ENCODE measurements around the gene RAC3.

The RAC3 gene

DNA sequence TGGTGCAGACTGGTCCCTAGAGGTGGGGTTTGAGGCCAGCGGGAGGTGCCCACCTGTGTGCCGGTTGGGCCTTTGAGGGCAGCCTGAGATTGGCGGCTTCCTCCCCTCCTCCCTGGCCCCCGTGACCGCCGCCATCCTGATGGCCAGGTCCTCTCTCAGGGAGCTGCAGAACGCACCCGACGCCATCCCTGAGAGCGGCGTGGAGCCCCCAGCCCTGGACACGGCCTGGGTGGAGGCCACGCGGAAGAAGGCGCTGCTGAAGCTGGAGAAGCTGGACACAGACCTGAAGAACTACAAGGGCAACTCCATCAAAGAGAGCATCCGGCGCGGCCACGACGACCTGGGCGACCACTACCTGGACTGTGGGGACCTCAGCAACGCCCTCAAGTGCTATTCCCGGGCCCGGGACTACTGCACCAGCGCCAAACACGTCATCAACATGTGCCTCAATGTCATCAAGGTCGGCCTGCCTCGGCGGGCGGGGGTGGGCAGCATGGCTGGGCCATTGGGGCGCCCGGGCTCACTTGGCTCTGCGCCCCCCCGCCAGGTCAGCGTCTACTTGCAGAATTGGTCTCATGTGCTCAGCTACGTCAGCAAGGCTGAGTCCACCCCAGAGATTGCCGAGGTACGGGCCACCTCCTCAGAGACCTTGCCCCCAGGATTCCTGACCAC, 23.0 kb downstream of the RAC3 start:
- DNase-seq (ENCODE audit: low read depth in 2 of 2, low spot score in 1 of 2): no peak

DNA sequence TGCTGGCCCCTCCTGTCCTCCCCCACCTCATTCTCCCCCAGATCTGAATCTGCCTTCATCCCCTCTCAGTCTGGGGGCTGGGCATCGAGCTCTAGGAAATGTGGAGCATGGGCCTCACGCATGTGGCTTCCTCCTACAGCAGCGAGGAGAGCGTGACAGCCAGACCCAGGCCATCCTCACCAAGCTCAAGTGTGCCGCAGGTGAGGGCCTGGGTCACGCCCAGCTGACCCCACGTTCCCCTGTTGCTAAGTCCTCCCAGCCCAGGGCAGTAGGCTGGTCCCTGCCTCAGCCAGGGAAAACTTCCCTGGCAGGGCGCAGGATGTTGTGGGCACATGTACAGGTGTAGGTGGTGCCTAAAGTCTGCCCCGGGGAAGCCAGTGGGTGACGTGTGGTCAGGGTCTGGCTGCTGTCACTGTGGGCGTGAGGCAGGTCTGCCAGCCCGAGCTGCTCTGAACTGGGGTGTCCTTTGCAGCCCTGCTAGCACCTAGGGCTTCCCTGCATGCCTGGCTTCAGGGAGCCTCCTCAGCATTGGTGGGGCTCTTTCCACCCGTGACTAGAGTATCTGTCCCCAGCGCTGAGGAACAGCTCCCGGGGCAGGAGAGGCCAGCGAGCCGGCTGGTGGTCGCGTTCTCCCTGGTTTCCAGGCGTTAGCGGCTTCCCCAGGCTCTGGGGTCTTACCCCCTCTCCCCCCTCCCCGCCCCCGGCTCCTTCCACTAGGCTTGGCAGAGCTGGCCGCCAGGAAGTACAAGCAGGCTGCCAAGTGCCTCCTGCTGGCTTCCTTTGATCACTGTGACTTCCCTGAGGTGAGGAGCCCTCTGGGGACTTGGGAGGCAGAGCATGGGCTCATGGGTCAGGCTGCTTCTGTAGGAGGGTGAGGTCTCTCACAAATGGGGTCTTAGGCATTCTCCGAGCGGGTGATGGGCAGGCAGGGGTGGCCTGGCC, 23.8 kb downstream of the RAC3 start:
- no peak for DNase-seq (ENCODE audit: low read depth in 2 of 2, low spot score in 1 of 2)

DNA sequence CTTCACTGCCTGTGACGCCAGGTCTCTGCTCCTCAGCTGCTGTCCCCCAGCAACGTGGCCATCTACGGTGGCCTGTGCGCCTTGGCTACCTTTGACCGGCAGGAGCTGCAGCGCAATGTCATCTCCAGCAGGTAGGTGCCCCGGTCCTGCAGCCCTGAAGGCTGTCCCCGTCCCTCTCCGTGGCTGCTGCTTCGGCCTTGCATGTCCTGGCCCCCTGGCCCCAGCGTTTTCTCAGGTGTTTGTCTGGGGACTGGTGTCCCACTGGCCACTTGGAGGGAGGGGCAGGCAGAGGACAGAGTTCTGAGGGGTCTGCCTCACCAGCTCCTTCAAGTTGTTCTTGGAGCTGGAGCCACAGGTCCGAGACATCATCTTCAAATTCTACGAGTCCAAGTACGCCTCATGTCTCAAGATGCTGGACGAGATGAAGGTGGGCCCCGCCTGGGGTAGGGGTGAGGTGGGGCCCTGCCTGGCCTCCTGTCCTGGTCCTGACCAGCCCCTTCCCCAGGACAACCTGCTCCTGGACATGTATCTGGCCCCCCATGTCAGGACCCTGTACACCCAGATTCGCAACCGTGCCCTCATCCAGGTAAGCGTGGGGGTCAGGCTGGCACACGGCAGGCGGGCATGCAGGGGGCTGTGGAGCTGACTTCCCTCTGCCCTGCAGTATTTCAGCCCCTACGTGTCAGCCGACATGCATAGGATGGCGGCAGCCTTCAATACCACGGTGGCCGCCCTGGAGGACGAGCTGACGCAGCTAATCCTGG, 24.7 kb downstream of the RAC3 start:
- no peak for DNase-seq (ENCODE audit: low read depth in 2 of 2, low spot score in 1 of 2)

DNA sequence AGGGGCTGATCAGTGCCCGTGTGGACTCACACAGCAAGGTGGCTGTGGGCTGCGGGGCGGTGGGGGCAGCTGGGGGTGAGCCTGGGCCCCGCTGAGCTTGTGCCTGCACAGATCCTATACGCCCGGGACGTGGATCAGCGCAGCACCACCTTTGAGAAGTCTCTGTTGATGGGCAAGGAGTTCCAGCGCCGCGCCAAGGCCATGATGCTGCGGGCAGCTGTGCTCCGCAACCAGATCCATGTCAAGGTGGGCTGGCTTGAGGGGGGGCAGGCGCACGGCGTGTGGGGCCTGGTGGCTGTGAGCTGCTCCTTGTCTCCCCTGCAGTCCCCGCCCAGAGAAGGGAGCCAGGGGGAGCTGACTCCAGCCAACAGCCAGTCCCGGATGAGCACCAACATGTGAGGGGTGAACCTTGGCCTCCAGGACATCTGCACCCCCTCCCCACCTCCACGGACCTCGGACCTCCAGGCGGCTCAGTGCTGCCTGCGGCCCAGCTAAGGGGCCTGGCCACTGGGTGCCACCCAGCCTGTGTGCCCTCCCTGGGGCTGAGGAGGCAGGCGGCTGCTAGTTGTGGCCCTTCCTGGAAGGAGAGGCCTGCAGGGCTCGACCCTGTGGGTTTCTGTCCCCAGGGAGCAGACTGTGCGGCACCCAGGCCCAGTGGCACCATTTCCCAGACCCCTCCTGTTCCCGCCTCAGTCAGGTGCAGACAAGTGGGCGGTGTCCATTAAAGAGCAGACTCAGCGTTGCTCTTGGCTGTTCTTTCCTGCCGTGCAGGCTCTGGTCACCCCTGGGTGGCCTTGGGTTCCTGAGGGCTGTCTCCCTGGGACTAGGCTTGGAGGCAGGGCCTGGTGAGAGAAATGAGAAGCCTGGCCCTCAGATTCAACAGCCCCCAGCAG, 25.5 kb downstream of the RAC3 start:
- no peak for DNase-seq (ENCODE audit: low read depth in 2 of 2, low spot score in 1 of 2)

DNA sequence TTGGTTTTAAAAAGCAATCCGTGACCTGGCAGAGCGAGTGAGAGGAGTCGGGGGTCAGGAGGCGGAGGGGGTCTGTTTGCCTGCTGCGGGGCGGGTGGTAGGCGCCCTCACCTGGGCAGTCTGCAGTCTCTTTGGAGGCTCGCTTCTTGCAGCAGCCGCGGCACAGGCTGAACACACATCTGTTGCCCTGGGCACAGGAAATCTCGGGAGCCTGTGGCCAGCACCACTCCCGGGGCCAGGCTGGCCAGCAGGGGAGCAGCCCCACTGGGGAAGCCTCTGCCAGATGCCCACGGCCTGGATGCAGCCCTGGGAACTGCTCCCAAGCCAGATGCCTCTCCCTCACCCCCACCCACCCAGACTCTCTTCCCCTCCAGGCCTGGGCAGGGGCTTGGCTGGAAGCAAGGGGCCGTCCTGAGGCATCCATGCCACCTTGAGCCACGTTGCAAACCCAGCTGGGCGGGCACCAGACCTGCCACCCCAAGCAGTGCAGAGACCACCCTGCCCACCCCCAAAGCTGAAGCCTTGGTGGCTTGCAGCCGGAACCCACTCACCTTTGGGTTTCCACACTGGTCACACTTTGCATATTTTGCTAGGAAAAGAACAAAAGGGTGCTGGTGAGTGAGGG, 26.9 kb downstream of the RAC3 start:
- no peak for DNase-seq (ENCODE audit: low read depth in 2 of 2, low spot score in 1 of 2)

DNA sequence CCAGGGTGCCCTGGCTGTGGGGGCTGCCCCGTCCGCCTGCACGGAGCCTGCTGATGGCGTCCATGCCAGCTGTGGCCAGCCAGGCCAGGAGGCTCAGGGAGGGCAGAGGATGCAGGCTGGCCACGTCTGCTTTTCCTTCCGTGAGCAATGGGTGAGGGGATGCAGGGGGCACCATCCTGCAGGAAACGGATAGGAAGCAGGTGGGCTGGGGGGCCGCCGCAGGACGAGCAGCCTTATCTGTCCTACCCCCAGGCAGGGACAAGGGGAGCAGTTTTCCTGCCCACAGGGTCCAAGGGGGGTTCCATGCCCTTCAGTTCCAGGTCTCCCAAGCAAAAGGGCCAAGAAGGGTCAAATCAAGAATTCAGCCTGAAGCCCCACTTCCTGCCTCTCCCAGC, 27.4 kb downstream of the RAC3 start:
- no peak for DNase-seq (ENCODE audit: low read depth in 2 of 2, low spot score in 1 of 2)

DNA sequence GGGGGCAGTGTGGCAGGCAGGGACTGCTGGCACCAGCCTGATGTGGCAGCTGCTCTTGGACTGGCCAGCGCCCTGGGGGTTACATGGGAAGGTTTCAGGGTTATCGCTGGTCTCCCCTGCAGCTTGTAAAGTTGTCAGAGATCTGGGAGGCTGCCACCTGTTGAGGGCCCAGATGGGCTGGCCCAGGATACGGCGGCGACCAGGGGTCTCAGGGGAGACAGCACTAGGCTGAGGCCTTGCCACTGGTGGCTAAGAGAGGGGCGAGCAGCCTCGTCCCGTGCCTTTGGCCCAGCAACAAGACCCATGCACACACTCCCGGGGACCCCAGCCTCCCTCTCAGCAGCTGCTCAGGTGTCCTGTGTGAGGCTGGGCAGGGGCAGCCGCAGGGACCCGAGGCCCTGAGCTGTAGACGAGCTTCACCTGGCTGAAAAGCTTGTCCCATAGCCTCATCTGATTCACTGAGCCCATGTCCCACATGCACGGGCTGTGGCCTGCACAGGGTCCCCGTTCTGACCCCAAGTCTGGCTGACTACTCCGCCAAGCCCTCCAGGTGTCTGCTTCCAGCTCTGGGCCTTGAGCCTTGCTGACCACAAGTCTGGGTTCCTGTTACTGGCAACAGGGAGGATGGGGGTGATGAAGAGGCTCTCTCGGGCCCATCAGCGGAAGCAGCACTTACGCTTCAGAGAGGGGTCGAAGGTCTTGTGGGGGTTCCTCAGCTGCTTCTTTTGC, 28.0 kb downstream of the RAC3 start:
- no peak for DNase-seq (ENCODE audit: low read depth in 2 of 2, low spot score in 1 of 2)

DNA sequence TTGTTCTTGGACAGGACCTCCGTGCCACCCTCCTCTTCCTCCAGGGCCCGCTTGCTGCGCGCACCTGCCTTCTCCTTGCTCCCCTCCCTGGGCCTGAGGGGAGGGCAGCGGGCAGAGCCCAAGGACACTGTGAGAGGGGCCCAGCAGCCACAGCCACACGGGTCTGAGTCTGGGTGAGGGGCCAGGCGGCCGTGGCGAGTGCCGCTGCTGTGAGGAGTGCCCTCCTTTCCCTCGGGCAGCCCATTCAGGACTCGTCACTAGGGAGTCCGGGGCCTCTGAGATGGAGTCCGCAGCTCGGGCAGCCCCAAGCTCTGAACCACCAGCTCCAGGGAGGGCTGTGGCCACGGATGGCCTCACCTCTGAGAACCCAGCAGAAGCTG, 28.5 kb downstream of the RAC3 start:
- DNase-seq (ENCODE audit: low read depth in 2 of 2, low spot score in 1 of 2): no peak

DNA sequence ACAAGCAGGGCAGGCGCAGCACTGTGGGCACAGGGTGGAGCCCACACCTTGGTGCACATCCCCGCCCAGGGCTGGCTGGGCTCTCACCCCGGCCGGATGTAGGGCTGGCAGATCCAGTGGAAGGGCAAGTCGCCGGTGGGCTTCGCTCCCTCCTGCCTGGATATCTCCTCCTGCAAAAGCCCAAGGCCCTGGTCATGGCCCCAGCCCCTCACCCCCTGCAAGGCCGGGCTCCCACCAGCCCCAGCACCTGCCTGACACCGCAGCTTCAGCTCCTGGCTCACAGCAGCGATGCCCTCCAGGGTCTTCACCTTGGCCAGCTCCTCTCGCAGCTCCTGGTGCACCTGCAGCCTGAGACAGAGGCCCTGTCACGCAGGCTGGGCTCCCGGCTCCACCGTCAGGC, 29.1 kb downstream of the RAC3 start:
- DNase-seq (ENCODE audit: low read depth in 2 of 2, low spot score in 1 of 2): no peak

DNA sequence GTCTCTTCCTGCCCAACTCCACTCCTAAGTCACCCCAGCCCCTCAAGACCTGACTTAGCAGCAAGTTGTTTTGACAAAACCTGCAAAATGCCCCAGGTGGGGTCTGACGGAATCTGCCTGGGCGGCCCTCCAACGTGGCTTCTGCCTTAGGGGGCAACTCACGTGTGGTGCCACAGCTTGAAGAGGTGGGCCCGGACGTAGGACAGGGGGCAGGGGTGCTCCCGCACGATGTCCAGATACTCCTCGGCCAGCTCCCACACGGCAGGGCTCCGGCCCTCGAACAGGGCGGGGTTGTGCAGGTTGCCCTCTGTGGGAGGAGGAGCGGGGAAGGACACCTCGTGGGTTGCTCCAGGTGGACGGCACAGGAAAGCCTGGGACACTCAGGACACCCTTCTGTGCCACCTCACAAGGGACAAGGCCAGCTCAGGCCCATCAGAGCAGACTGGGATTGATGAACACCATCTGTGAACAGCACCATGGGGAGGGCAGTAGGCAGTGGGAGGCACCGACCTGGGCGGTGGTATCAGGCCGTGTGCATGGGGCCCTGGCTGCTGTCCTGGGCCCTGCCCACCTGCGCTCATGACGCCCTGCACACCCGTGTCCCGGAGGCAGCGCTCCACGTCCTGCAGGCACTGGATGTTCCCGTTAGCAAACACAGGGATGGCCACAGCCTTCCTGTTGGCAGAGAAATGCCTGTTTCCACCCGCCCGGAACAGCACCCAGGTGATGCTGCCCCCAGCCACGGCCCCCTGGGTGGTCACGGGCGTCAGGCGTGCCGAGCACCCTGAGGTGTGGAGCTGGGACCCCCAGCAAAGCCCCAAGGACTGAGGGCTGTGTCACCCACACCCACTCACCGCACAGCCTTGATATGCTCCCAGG, 29.8 kb downstream of the RAC3 start:
- DNase-seq (ENCODE audit: low read depth in 2 of 2, low spot score in 1 of 2): no peak

DNA sequence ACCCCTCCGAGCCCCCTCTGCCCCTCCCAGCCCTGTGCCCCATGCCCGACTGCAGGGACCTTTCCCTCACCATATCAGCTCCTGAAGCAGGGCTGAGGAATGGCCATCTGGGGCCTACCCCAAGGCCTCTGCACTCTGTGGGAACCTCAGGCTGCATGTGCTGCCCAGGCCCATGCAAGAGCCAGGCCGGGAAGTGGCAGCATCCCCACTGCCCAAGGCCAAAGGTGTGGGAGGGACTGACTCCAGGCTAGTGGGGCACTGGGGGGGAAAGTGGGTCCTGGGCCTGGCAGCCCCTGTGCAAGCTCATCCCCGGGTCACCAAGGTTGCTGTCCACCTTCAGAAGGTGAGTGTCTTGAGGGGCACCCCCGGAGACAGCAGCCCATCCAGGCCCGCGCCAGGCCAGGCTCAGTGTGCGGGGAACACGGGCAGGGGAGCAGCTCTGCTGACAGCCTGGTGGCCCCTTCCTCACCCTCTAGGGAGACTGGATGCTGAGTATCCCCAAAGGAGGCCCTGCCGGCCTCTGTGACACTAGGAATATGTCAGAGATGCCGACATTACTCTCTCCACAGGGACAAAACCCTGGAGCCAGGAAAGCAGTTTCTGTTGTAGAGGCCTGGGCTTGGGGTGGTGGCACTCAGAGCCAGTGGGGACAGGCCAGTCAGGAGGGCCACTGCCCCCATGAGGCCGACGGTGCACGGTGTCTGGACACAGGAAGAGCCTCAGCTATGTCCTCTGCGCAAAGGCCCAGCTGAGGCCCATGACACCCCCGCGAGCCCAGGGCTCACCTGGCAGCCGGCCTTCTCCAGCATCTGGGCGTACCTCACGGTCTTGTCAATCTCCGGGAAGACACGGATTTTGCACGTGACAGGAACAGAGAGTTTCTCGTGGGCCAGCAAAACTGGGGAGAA, 30.9 kb downstream of the RAC3 start:
- DNase-seq (ENCODE audit: low read depth in 2 of 2, low spot score in 1 of 2): no peak

DNA sequence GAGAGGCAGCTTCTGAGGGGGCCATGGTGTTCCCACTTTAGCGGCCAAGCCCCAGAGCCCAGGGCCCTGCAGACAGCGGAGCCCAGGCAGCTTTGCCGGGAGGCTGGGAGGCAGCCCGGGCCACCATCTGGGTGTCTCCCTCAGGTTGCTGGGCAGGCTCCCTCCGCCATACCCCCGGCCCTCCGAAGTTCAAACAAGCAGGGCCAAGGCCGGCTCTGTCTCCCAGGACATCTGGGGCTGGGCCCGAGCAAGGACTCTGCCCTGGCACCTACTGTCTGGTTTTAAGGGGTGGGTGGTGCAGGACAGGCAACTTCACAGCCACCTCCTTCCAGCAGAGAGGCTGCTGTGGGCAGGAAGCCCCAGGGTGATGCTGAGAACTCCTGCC, 31.5 kb downstream of the RAC3 start:
- no peak for DNase-seq (ENCODE audit: low read depth in 2 of 2, low spot score in 1 of 2)

DNA sequence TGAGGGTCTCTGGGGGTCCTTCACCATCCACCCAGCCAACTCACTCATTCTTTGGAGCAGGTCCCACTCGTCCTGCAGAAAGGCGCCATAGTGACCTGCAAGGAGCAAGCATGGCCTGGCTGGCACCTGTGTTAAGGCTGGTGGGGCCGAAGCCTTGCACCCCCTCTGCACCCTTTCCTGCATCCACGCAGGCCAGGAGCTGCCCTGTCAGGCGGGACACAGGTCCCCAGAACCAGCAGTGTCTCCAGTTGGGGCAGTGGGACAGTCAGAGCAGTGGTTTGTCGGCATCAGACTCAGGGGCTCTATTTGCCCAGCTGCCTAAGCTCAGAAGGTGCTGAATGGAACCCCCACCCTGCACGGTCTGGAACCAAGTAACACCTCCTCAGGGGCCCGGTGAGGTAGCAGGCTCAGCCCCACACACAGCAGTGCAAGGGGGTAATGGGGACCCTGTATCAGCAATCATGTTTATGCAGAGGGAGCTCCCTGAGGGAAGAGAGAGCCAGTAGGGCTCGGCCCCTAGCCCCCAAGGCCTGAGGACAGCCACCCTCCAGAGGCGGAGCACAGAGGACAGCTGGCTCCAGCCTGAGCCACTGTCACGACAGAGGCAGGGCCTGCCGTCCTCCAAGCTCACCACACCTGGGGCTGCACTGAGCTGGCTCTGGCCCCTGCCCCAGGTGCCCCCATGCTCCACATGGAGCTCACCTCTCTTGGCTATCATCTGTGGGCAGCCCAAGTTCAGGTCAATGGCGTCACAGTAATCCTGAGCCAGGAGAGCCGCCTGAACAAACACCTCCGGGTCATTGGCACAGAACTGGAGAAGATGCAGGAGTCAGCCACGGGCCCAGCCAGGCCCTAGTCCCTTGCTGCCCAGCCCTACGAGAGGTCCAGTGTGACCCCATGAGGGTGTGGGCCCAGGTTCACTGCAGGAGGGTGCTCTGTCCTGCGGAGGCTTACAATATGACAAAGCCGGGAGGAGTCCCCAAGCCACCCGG, 32.2 kb downstream of the RAC3 start:
- no peak for DNase-seq (ENCODE audit: low read depth in 2 of 2, low spot score in 1 of 2)

DNA sequence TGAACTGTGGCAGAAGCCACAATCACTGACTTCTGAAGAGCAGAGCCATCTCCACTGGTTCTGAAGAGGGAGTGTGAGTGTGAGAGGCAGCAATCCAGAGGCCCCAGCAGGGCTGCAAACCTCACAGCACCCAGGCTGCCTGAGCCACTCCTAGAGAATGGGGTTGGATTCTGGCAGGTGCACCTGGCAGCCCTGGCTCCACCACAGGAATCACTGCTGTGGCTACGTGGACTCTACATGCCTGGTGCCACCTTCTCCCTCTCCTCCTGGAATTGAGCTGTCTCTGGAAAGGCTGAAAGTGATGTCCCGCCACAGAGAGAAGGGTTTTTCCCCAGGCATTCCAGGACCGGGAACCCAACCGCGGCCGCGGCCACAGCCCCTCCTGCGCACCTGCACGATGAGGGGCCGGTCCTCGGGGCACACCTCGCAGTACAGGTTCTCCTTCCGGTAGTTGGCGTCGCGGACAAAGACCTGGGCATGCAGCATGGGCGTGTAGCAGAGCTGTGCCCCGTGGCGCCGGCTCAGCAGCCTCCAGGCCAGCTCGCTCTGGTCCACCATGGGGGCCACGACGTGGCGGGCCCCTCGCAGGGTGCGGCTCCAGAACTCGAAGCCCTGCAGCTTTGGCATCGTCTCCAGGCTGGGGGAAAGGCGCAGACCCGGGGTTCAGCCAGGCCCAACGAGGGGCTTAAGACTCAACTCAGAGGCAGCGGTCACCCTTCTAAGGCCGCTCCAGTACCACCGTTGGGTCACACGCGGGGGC, 33.1 kb downstream of the RAC3 start:
- no peak for DNase-seq (ENCODE audit: low read depth in 2 of 2, low spot score in 1 of 2)

DNA sequence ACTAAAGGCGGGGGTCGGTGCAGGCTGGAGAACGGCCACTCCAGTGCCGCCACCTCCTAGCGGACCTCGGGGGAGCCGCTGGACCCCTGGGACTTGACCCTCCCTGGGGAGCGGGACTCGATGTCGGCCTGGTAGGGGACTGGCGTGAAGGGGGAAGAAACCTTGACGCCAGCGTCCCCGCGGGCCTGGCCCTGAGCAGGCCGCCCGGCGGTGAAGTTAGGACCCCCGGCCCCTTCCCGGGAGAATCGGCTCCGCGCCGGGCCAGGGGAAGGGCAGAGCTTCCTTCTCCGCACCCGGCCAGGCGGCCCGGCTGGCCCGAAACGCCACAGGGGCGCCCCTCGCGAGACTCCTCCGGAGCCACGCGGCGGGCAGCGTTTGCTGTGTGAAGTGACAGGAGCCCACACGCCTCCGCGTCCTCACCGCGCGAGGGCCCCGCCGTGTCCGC, 33.7 kb downstream of the RAC3 start:
- no peak for DNase-seq (ENCODE audit: low read depth in 2 of 2, low spot score in 1 of 2)

All from stimulated activated CD8-positive, alpha-beta memory T cell treated with anti-CD3 and anti-CD28 coated beads, Interleukin-4, amount 100 ng/mL, for 1 hour (primary cell).